GM18502 (cell line): ENCODE data around the gene UTP15.

Source experiments
- ATAC-seq: cut with Tn5 transposase; IDR thresholded peaks from one replicate; pipeline ENCODE4 v1.9.1; 2021; ENCODE audit warnings: mild to moderate bottlenecking; ENCODE audit not compliant: unreplicated experiment, poor library complexity

The UTP15 gene, protein sequence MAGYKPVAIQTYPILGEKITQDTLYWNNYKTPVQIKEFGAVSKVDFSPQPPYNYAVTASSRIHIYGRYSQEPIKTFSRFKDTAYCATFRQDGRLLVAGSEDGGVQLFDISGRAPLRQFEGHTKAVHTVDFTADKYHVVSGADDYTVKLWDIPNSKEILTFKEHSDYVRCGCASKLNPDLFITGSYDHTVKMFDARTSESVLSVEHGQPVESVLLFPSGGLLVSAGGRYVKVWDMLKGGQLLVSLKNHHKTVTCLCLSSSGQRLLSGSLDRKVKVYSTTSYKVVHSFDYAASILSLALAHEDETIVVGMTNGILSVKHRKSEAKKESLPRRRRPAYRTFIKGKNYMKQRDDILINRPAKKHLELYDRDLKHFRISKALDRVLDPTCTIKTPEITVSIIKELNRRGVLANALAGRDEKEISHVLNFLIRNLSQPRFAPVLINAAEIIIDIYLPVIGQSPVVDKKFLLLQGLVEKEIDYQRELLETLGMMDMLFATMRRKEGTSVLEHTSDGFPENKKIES

DNA sequence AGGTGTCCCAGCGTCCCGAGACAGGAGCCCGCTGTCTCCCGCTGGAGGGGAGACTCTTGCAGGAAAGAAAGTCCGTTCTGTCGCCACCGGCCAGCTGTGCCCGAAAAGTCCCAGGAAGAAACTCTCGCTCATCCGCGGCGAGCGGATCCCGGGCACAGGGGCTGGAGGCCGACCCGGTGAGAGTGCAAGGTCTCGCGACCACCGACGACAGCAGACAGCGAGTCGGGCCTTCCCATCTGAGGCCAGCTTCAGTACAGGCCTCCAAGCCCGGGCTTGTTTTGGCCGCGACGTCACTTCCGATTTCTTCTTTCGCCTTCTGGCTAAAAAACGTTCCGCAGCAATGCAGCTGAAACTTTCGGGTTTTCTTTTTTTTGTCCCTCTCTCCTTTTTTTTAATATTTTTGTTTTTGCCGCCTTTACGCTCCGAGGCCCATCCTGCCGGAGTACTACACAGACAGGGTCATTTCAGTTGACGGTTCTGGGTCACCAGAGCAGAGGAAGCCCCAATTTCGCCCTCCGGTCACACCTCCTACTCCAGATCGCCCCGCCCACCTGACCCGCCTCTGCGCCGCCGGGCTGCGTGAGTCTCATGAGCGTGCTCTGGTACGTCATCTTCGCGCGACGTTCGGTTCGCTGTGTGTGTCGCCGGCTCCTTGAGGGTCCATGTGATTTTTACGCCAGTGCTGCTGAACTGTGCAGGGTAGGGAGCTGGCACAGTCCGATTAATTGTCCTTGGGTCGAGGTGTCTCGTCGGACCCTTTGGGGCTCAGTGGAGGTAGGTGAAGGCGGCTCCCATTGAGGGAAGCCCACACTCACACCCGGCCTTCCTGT, at the start of gene UTP15, which contains the start of gene ANKRA2:
Gene UTP15 (plus strand): TSS at position 605 of the 830 bp plus-strand sequence. CDS start 1,602 bp downstream, outside the sequence.
Gene ANKRA2 (minus strand): TSS at position 501 of the 830 bp plus-strand sequence. CDS start 2,758 bp downstream, outside the sequence.
- peak; percentile 93 for ATAC-seq

DNA sequence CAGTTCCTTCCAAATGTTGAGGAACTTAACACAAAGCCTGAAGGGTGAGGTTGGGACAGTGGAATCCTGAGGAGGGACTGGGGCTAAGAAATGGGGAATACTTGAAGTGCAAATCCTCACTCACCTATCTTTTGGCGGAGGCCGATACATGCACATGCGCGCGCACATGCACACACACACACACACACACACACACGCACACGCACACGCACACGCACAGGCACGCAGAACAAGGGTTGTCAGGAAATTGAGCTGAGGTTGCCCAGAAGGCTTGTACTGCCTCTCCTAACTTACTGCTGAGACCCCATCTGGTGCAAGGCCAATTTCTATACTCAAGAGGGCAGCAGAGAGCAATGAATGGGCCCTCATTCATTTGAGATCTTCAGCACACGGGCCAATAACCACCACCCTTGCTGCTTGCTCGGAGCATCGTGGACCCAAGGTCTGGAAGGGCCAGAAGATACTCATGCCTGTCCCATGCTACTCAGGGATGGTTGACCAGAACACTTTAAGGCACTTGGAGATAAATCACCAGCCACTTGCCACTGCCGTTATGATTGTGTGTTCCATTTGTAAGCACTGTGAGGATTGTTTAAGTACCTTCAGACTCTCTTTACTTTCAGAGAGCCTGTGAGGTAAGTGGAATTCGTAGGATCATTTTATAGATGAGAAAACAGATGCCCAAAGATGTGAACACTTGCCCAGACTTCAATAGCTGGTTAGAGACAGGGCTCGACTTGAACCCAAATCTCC, 45.8 kb upstream of the UTP15 start:
- peak; percentile 99 for ATAC-seq

DNA sequence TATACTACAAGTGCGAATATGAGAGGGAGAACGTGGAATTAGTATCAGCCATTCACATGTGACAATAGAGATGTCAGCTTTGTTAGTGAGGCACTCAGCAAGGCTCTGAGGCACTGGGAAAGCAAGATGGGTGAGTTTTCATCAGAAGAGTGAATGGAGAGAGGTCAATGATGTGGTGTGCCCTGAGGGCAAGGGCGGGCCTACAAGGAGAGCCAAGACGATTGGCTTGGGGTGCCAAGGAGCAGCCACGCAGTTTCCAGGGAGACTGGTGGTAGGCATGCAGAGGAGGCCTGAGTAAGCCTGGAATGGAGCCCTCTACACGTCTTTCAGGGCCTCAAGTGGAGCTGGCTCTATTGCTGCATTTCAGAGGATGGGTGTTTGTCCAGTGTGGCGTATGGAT, 42.6 kb upstream of the UTP15 start:
- ATAC-seq = no peak

DNA sequence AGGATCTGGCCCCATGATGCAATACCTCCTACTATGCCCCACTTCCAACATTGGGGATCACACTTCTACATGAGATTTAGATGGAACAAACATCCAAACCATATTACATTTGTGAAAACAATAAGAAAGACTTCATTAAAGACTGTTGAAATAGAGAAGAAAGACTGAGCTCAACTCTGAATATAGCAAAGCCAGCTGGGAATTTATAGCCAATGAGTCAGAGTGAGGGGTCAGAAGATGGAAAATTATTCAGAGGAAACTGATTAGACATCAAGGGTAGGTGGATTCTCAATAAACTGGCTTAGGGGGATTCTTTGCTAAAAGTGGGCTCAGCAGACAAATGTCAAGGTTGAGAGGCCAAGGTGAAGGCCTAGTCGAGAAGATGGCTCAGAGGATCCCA, 41.7 kb upstream of the UTP15 start:
- ATAC-seq = no peak

DNA sequence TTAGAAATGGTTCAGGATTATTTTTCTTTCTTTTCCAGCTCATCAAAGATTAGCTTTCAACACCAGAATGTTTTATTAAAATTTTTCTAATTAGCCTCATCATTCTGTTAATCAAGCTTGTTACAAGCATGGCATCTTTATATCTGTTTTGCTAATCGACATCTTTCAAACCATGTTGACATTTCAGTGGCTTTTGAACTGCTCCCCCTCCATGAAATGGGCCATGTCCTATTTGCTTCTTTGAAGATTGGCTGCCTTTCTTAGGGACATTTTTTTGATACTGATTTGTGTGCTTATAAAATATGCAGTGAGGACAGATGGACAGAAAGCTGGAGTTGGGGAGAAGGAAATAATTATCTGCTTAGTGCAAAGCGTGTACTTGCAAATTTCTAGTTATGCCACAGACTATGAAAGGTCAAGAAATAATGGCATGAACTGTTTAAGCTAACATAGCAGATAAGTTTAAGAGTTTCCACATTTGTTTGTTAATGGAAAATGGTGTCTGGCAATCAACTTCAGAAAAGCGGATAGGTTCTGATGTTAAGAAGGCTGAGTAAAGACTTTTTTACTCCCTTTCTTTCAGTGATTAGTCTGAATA, 39.8 kb upstream of the UTP15 start:
- no peak for ATAC-seq

DNA sequence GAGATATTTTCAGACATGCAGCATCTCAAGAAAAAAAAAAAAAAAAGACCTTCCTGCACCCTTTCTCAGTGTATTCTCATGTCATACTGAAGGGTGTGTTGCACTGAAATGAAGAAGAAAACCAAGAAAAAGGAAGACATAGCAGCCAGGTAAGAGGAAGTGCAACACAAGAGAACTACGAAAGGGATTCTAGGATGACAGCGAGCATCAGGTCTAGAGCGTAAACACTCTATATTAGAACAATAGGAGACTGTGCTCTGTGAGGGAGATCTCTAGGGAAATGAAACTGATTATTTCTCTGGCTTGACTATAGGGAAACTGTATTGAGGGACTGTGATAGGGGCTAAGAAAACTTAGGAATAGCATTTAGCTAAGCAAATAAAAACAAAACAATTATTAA, 37.3 kb upstream of the UTP15 start:
- no peak for ATAC-seq

DNA sequence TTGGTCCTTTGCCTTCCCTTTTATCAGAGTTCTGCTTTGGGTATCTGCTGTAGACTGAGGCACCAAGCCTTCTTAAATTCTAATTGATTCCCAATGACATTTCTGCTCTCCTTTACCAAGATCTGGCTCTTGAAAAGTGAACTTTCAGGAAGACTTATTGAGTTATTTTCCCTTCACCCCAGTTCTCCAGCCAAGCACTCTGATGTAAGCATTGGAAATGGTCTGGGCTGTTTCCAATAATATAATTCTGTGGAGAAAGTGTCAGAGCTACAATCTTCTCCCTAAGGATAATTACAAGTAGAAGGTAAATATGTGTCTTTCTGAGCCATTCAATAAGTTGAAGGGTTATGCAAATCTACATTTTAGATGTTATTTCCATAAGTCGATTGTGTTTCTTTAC, 36.5 kb upstream of the UTP15 start:
- no peak for ATAC-seq

DNA sequence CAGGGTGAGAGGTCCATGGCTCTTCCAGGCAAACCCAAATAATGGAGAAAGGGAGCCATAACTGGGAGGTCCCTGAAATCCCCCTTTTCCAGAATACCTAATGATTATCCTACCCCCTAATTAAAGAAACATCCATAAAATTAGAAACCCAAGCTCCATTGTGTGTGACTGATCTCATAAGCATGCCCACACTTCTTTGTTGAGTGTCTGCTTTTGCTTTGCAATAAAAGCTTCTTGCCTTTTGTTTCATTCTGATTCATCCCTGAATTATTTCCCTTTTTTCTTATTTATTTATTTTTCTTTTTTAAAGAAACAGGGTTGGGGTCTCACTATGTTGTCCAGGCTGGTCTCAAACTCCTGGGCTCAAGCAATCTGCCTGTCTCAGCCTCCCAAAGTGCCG, 34.2 kb upstream of the UTP15 start:
- no peak for ATAC-seq

DNA sequence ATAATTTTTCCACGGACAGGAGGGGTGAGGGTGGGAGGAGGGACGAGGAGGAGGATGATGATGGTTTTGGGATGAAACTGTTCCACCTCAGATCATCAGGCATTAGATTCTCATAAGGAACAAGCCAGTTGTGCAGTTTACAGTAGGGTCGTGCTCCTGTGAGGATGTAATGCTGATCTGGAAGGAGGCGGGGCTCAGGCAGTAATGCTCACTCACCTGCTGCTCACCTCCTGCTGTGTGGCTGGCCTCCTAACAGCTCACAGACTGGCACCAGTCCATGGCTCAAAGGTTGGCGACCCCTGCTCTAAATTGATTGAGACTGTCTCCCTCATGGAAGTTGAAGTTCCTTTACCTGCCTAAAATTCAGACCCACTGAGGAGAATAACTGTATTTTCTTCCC, 33.3 kb upstream of the UTP15 start:
- ATAC-seq = no peak

DNA sequence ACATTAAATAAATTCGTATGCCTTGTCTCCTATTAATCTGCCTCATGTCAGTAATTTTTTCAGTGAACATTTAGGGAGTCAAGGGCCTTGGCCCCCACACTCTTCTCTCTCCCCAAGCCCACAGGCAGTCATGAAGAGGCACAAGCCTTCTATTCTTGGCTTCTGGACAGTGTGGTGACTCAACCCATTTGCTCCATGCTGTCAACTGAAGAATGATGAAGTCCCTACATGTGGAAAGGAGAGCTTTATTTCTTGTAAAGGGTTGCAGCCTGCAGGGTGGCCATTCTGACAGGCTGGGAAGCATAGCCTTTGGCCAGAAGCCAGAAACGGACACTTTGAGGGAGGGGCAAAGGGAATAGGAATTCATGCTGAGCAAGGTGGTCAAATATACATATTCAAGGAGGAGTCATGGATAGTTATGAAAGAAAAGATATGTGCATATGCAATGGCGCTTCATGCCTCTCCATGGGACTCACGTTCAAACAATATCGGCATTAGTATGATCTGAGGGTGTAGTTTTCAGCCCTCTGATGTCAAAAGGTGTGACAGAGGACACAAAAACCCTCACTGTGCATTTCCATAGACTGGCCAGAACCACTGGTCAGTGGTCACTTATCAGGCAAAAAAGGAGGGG, 31.4 kb upstream of the UTP15 start:
- no peak for ATAC-seq

DNA sequence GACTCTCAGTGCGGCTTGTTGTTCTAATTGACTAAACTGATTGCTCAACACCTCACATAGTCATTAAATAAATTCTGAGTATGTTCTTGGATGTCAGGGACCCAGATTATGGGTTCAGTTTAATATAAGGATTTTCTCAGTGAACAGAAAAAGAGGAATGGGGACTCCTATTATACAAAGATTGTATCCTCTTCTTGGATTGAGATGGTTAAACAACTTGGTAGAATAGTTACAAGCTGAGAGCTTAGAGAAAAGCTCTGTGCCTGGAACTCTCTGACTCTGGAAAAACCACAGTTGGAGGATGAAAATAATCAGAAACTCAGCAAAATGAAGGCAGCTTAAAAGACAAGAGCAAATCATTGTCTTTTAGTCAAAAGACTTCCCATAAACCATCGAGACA, 30.6 kb upstream of the UTP15 start:
- no peak for ATAC-seq

DNA sequence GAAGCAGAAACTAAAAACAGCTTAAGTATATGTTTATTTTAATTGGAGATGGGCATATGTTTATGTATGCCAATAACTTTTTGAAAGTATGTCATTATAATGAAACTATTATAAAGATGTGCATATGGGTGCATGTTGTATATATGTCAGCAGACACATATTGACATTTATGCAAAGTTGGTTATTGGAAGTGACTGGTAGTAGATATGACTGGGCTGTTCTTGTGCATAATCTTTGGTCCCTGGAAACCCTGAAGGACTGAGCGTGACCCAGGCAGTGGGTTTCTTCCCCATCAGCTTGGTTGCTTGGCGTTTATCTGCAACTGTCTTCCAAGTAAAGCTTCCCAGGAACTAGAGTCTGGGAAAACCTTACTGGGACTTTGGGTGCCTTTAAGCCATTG, 25.8 kb upstream of the UTP15 start:
- no peak for ATAC-seq

DNA sequence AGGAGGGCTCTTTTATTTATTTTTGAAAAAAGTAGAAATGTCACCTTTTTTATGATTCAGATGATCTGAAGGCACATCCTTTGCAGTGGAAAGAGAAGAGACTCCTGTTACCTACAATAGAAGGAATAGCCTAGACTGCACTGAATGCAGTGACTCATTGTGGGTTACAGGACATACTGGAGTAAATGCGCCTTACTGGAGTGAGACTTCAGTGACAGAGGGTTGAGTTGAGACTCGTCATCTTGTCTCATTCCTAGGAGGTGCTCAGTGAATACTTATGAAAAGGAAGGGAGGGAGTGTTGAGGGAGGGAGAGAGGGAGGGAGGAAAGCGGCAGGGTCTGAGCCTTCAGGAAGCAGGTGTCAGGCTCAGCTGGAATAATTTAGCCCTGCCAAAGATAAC, 25.4 kb upstream of the UTP15 start:
- no peak for ATAC-seq

DNA sequence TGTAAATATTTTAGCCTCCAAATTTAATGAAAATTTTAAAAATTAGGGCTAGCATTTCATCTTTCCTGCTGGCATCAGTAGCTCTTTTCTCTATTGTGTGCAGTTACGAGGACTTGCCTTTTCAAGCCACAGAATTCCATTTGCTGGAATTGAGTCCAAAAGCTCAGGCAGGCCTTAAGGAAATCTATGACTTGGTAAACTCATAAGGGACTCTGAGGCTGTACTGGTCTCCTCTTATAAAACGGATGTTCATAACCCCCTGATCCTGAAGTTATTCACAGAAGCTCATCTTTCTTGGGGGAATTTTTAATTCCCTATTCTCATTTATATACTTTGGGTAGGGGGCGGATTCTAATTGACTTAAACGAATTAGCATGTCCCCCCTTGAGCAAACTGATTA, 23.5 kb upstream of the UTP15 start:
- ATAC-seq = no peak

DNA sequence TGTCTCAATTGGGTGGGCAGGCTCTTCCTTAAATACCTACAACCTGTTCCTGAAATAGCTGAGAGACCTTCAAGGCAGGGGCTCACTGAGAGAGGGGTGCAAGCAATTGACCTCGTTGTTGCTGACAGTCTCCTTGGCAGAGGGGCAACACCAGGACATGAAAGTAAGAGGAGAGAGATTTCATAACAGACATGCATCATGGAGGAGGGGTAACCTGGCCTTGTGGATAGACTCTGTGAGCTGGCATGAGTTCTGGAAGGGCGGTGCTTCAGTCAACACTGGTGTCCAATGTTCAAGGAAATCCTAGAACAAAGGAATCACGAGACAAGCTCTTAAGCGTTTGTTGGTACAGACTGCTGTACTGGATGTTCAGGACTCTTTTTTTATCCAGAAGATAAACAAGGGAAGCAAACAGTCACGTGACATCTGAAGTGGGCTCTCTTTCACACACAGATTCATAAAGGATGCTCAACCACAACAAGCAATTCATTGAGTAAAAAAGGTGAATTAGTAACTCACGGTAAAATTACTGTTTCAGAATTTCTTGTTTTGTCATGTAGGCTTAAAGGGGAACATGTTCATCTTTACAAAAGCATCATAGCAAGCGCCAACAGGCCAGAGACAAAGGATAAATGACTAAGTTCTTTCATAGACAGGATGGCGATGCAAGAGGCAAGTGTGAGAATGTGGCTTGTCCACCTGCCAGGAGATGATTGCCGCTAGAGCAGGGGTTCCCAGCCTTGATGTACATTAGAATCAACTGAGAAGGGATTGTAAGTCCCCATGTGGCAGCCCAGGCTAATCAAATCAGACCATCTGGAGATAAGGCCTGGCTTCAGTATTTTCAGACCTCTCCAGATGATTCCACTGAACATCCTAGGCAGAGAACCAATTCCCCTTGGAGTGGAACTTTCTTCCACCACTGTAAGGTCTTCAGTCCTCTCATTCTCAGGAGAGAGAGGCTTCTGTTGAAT, 20.8 kb upstream of the UTP15 start:
- no peak for ATAC-seq

DNA sequence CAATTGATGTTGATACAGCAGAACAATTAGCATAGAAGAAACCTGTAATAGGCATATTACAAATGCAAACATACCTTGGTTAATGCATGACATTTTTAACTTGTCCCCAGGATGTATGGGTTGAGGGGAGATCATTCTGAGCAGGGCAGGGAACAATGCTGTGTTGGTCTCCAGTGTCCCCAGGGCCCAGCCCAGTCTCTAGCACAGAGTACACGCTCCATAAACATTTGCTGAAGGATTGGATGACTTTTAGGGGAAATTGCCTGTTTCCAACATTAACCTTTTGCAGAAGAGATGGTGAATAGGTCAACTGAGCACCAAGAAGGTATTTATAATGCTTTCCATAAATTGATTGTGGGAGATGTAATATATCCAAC, 20.2 kb upstream of the UTP15 start:
- no peak for ATAC-seq

DNA sequence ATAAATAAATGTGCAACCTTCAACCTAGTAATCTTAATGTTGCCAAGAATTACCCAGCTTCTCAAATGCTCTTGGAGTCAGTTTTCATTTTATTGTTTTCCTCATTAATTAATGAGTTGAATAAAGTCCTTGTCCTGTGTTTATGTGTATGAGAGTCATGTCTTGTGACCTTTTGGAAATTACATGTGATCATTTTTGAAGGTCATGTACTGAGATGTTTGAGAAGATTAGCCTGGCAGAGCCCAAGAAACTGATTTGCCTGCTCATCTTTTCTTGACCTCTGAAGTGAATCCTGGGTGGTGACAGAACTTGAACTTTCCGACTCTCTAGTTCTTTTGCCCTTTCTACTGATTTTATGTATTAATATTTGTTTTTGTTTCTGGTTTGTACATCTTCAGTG, 15.5 kb upstream of the UTP15 start:
- ATAC-seq = no peak

DNA sequence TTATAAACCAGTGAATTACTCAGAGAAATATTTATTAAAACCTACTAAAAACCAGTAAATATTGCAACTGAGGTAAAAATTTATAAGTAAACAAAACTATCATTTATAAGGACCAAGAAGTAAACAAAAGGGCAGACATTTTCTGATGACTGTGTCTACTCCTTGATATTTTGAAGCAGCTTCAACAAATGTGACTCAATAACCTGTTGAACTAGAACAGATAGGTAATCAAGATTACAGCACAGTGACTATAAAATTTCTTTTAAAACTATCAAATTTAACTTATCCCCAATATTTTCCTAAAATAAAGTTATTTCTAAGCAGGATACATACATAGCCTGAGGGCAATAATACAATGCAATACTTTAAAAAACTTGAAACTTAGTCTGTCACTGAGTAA, 12.9 kb upstream of the UTP15 start:
- ATAC-seq = no peak

DNA sequence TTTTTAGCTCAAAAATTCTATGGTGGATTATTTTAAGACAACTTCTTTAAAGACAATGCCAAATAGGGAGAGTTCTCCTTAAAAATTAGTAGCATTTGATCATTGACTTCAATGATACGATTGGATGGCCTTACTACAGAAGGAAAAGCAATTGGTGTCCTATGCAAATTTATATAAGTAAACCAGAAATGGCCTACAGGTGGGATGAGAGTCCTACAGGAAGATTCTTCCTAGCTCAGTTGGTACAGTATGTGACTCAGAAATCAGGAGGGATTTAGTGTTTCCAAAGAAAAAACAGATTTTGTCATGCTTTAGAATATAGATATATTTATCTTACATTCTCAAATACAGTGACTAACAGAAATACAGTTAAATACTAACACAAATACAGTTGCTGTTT, 6.6 kb upstream of the UTP15 start:
- ATAC-seq = no peak
